ENCODE measurements around the gene PCNT. TPM values are rescaled to one million over a fixed set of nuclear protein-coding genes. Genes with fewer than 3 reads are reported as not detected.

PCNT gene
- total and polyA plus RNA-seq, 2 donors (not counting 1 experiment from before 2014, with no cell fraction given), result 20.3 to 58.1 TPM

DNA sequence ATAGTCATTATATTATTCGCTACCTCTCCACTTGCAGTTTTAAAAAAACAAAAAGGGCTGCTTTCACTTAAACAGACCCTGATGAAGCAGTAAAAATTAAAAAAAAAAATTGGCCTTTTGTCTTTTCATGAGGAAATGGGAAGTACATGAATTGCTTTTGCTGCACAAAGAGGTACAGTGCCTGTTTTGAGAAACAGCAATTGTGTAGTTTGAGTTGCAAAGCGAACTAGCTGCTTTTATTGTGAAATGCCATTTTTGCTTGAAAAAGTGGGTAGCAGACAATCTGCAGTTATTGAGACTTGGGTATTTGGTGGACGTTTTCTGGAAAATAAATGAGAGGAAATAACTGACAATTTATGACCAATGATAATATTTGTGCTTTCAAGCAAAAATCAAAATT, 141.7 kb downstream of the PCNT start:
- H3K27me3 ChIP-seq (replicated peaks in 1 of 4; ENCODE audit: control extremely low read depth in 1 of 4, control insufficient read depth in 3 of 4, insufficient read depth in 4 of 4, low read length in 3 of 4), result no peaks in the 10 kb centered on the region
- no peak overlapping the region for H3K9ac ChIP-seq (ENCODE audit: low read length)
- no peak overlapping the region for H2AFZ ChIP-seq (ENCODE audit: insufficient read depth, low read depth, low read length, poor library complexity, severe bottlenecking)
- no peak overlapping the region for H3K4me3 ChIP-seq (ENCODE audit: control extremely low read depth in 1 of 5, extremely low read depth in 1 of 5, insufficient read depth in 1 of 5, low read depth in 2 of 5, low read length in 4 of 5)
- intact Hi-C loops (cut with micrococcal nuclease), result no loop called here
- Mint-ChIP-seq H3K4me1 (peaks cover 6% of the 10 kb centered on the region), H3K9me3 (ENCODE audit: insufficient read depth) (no peaks in the 10 kb centered on the region), H3K27me3 (no peaks in the 10 kb centered on the region), H3K4me3 (no peak overlapping the region), H3K27ac (no peak overlapping the region)
- no peak overlapping the region for H3K27ac ChIP-seq (ENCODE audit: low read length in 2 of 2)
- no peaks in the 10 kb centered on the region for H3K9me3 ChIP-seq (ENCODE audit: control extremely low read depth in 1 of 3, control insufficient read depth in 2 of 3, insufficient read depth in 1 of 3, low read length in 2 of 3)
- POLR2A ChIA-PET, result no interaction called here
- H3K36me3 ChIP-seq (replicated peaks in 1 of 2; ENCODE audit: control extremely low read depth in 1 of 2, control insufficient read depth in 1 of 2, extremely low read depth in 1 of 2, insufficient read depth in 2 of 2, low read length in 1 of 2), result peaks cover 2 to 5% of the 10 kb centered on the region in 2 experiments
- CTCF ChIA-PET, result no interaction called here
- DNase-seq, result no peak
- TF ChIP-seq EZH2 (IDR thresholded peaks at IDR 0.05; ENCODE audit: borderline replicate concordance, insufficient read depth, low read depth, low read length, poor library complexity, severe bottlenecking), result no peak
- TF ChIP-seq, protein P1, sequence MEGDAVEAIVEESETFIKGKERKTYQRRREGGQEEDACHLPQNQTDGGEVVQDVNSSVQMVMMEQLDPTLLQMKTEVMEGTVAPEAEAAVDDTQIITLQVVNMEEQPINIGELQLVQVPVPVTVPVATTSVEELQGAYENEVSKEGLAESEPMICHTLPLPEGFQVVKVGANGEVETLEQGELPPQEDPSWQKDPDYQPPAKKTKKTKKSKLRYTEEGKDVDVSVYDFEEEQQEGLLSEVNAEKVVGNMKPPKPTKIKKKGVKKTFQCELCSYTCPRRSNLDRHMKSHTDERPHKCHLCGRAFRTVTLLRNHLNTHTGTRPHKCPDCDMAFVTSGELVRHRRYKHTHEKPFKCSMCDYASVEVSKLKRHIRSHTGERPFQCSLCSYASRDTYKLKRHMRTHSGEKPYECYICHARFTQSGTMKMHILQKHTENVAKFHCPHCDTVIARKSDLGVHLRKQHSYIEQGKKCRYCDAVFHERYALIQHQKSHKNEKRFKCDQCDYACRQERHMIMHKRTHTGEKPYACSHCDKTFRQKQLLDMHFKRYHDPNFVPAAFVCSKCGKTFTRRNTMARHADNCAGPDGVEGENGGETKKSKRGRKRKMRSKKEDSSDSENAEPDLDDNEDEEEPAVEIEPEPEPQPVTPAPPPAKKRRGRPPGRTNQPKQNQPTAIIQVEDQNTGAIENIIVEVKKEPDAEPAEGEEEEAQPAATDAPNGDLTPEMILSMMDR (IDR thresholded peaks at IDR 0.05), result no peak
- no peaks in the 10 kb centered on the region for H3K4me1 ChIP-seq (ENCODE audit: control insufficient read depth in 2 of 2, insufficient read depth in 2 of 2, low read length in 2 of 2)
- no peaks in the 10 kb centered on the region for H4K20me1 ChIP-seq (ENCODE audit: control insufficient read depth, insufficient read depth, low read length, poor library complexity, severe bottlenecking)
- peaks cover 9% of the 10 kb centered on the region for H3K79me2 ChIP-seq (ENCODE audit: control insufficient read depth, insufficient read depth, low read length)
- no peak overlapping the region for H3K4me2 ChIP-seq (replicated peaks; ENCODE audit: low read depth, low read length, poor library complexity, severe bottlenecking)
- WGBS (ENCODE audit: insufficient coverage), result 100% methylated on average over 1 of the region's 3 CpGs
- no peak for ATAC-seq (ENCODE audit: low read depth)

DNA sequence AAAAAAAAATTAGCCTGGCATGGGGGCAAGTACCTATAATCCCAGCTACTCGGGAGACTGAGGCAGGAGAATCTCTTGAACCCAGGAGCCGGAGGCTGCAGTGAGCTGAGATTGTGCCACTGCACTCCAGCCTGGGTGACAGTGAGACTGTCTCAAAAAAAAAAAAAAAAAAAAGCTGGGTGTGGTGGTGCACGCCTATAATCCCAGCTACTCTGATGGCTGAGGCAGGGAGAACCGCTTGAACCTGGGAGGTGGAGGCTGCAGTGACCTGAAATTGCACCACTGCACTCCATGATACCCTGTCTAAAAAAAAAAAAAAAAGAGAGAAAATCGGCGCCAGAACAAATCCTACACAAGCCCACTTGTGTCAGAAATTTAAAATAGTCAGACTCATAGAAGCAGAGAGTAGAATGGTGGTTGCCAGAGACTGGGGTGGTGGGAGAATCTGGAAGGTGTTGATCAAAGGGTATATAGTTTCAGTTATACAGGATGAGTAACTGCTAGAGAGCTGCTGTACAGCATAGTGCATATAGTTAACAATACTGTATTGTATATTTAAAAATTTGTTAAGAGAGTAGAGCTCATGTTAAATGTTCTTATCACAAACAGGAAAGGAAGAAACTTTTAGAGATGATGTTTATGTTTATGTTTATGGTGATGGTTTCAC, 144.3 kb downstream of the PCNT start:
- H3K4me3 Mint-ChIP-seq, result no peak overlapping the region
- ATAC-seq (ENCODE audit: low read depth), result no peak
- CTCF ChIA-PET, result interaction anchor here (0.7 kb wide), 1 partner anchor 11 kb away, joined by 4 read pairs; no protein-coding TSS in a partner anchor

More for the DNA sequence above, 144.3 kb downstream of the PCNT start:
- intact Hi-C loops (cut with micrococcal nuclease), result no loop called here
- Histone ChIP-seq H3K4me3 (ENCODE audit: control extremely low read depth in 1 of 5, extremely low read depth in 1 of 5, insufficient read depth in 1 of 5, low read depth in 2 of 5, low read length in 4 of 5) (no peak overlapping the region), H2AFZ (ENCODE audit: insufficient read depth, low read depth, low read length, poor library complexity, severe bottlenecking) (no peak overlapping the region), H3K9ac (ENCODE audit: low read length) (no peak overlapping the region), H3K27ac (ENCODE audit: low read length in 2 of 2) (no peak overlapping the region), H3K9me3 (ENCODE audit: control extremely low read depth in 1 of 3, control insufficient read depth in 2 of 3, insufficient read depth in 1 of 3, low read length in 2 of 3) (no peaks in the 10 kb centered on the region), H3K4me2 (replicated peaks; ENCODE audit: low read depth, low read length, poor library complexity, severe bottlenecking) (no peak overlapping the region), H3K27me3 (replicated peaks in 1 of 4; ENCODE audit: control extremely low read depth in 1 of 4, control insufficient read depth in 3 of 4, insufficient read depth in 4 of 4, low read length in 3 of 4) (no peaks in the 10 kb centered on the region), H3K79me2 (ENCODE audit: control insufficient read depth, insufficient read depth, low read length) (peaks cover 13% of the 10 kb centered on the region), H3K4me1 (ENCODE audit: control insufficient read depth in 2 of 2, insufficient read depth in 2 of 2, low read length in 2 of 2) (peaks cover 3 to 13% of the 10 kb centered on the region in 2 donors), H4K20me1 (ENCODE audit: control insufficient read depth, insufficient read depth, low read length, poor library complexity, severe bottlenecking) (no peaks in the 10 kb centered on the region), H3K36me3 (replicated peaks in 1 of 2; ENCODE audit: control extremely low read depth in 1 of 2, control insufficient read depth in 1 of 2, extremely low read depth in 1 of 2, insufficient read depth in 2 of 2, low read length in 1 of 2) (peaks cover 2% of the 10 kb centered on the region in 2 experiments)
- POLR2A ChIA-PET, result no interaction called here
- DNase-seq, result no peak
- H3K27me3 Mint-ChIP-seq, result no peaks in the 10 kb centered on the region
- no peak overlapping the region for H3K27ac Mint-ChIP-seq
- no peak for TF ChIP-seq EZH2 (IDR thresholded peaks at IDR 0.05; ENCODE audit: borderline replicate concordance, insufficient read depth, low read depth, low read length, poor library complexity, severe bottlenecking)
- TF ChIP-seq, protein P1 (IDR thresholded peaks at IDR 0.05), result no peak
- no peaks in the 10 kb centered on the region for H3K9me3 Mint-ChIP-seq (ENCODE audit: insufficient read depth)
- WGBS (ENCODE audit: insufficient coverage), result 100% methylated on average over 1 of the region's 6 CpGs
- H3K4me1 Mint-ChIP-seq, result peaks cover 15% of the 10 kb centered on the region

Measured in B cell (primary cell).